ENCODE results near the gene RERE. TPM values are rescaled to one million over a fixed set of nuclear protein-coding genes. Genes with fewer than 3 reads are reported as not detected.

Gene RERE
- total and polyA plus RNA-seq, 4 donors, result 116 to 434 (median 161) TPM

GRCh38 chr1:8418301-8418700 is 399.1 kb downstream of the RERE start:
- Histone ChIP-seq H3K4me3 (ENCODE audit: low read depth, low read length) (no peak overlapping the region), H3K9me3 (ENCODE audit: control insufficient read depth, insufficient read depth, low read length) (no peaks in the 10 kb centered on the region), H3K27ac (ENCODE audit: low read depth, low read length) (no peak overlapping the region), H3K36me3 (ENCODE audit: control insufficient read depth, insufficient read depth, low read length) (peaks cover 13% of the 10 kb centered on the region), H3K4me1 (ENCODE audit: control insufficient read depth, insufficient read depth, low read length) (peaks cover 19% of the 10 kb centered on the region), H3K27me3 (ENCODE audit: control insufficient read depth, insufficient read depth, low read length) (no peaks in the 10 kb centered on the region)
- DNase-seq (ENCODE audit: low read depth in 4 of 6, low spot score in 6 of 6), result no peak
- 64% methylated on average over 4 of the region's 4 CpGs for WGBS (ENCODE audit: insufficient coverage)

- Histone ChIP-seq H3K27me3 (ENCODE audit: control insufficient read depth, insufficient read depth, low read length) (no peaks in the 10 kb centered on the region), H3K9me3 (ENCODE audit: control insufficient read depth, insufficient read depth, low read length) (no peaks in the 10 kb centered on the region), H3K4me3 (ENCODE audit: low read depth, low read length) (no peak overlapping the region), H3K27ac (ENCODE audit: low read depth, low read length) (no peak overlapping the region), H3K36me3 (ENCODE audit: control insufficient read depth, insufficient read depth, low read length) (peaks cover 13% of the 10 kb centered on the region), H3K4me1 (ENCODE audit: control insufficient read depth, insufficient read depth, low read length) (peaks cover 14% of the 10 kb centered on the region)
- DNase-seq (ENCODE audit: low read depth in 4 of 6, low spot score in 6 of 6), result no peak
- WGBS (ENCODE audit: insufficient coverage), result 75% methylated on average over 5 of the region's 5 CpGs
These were observed 399.8 kb downstream of the RERE start for GRCh38 chr1:8417625-8418024.

GRCh38 chr1:8416881-8417280 is 400.6 kb downstream of the RERE start:
- Histone ChIP-seq H3K4me3 (ENCODE audit: low read depth, low read length) (no peak overlapping the region), H3K36me3 (ENCODE audit: control insufficient read depth, insufficient read depth, low read length) (peaks cover 13% of the 10 kb centered on the region), H3K9me3 (ENCODE audit: control insufficient read depth, insufficient read depth, low read length) (no peaks in the 10 kb centered on the region), H3K27me3 (ENCODE audit: control insufficient read depth, insufficient read depth, low read length) (no peaks in the 10 kb centered on the region), H3K4me1 (ENCODE audit: control insufficient read depth, insufficient read depth, low read length) (peaks cover 14% of the 10 kb centered on the region), H3K27ac (ENCODE audit: low read depth, low read length) (no peak overlapping the region)
- 60% methylated on average over 1 of the region's 3 CpGs for WGBS (ENCODE audit: insufficient coverage)
- DNase-seq (ENCODE audit: low read depth in 4 of 6, low spot score in 6 of 6), result no peak

GRCh38 chr1:8415526-8416278 is 401.7 kb downstream of the RERE start:
- H3K27ac ChIP-seq (ENCODE audit: low read depth, low read length), result no peak overlapping the region

GRCh38 chr1:8412183-8412831 is 405.1 kb downstream of the RERE start:
- peak in 2 of 6 donors; percentile 28 to 72 for DNase-seq (ENCODE audit: low read depth in 4 of 6, low spot score in 6 of 6)
- H3K27ac ChIP-seq (ENCODE audit: low read depth, low read length), result no peak overlapping the region
- H3K36me3 ChIP-seq (ENCODE audit: control insufficient read depth, insufficient read depth, low read length), result peaks cover 10% of the 10 kb centered on the region
- no peak overlapping the region for H3K4me3 ChIP-seq (ENCODE audit: low read depth, low read length)
- peaks cover 30% of the 10 kb centered on the region for H3K4me1 ChIP-seq (ENCODE audit: control insufficient read depth, insufficient read depth, low read length)
- WGBS (ENCODE audit: insufficient coverage), result 50% methylated on average over 3 of the region's 8 CpGs
- H3K9me3 ChIP-seq (ENCODE audit: control insufficient read depth, insufficient read depth, low read length), result no peaks in the 10 kb centered on the region
- no peaks in the 10 kb centered on the region for H3K27me3 ChIP-seq (ENCODE audit: control insufficient read depth, insufficient read depth, low read length)

More at GRCh38 chr1:8415526-8416278, 401.7 kb downstream of the RERE start:
- peaks cover 13% of the 10 kb centered on the region for H3K36me3 ChIP-seq (ENCODE audit: control insufficient read depth, insufficient read depth, low read length)
- H3K4me3 ChIP-seq (ENCODE audit: low read depth, low read length), result no peak overlapping the region
- WGBS (ENCODE audit: insufficient coverage), result 54% methylated on average over 3 of the region's 7 CpGs
- no peak for DNase-seq (ENCODE audit: low read depth in 4 of 6, low spot score in 6 of 6)
- H3K9me3 ChIP-seq (ENCODE audit: control insufficient read depth, insufficient read depth, low read length), result no peaks in the 10 kb centered on the region
- peaks cover 17% of the 10 kb centered on the region for H3K4me1 ChIP-seq (ENCODE audit: control insufficient read depth, insufficient read depth, low read length)
- H3K27me3 ChIP-seq (ENCODE audit: control insufficient read depth, insufficient read depth, low read length), result no peaks in the 10 kb centered on the region

GRCh38 chr1:8411803-8412182 is 405.6 kb downstream of the RERE start:
- no peak overlapping the region for H3K27ac ChIP-seq (ENCODE audit: low read depth, low read length)
- 37% methylated on average over 5 of the region's 7 CpGs for WGBS (ENCODE audit: insufficient coverage)
- H3K36me3 ChIP-seq (ENCODE audit: control insufficient read depth, insufficient read depth, low read length), result peaks cover 10% of the 10 kb centered on the region

GRCh38 chr1:8410791-8411190 is 406.6 kb downstream of the RERE start:
- no peaks in the 10 kb centered on the region for H3K27me3 ChIP-seq (ENCODE audit: control insufficient read depth, insufficient read depth, low read length)
- H3K4me3 ChIP-seq (ENCODE audit: low read depth, low read length), result no peak overlapping the region
- H3K4me1 ChIP-seq (ENCODE audit: control insufficient read depth, insufficient read depth, low read length), result peaks cover 36% of the 10 kb centered on the region
- H3K36me3 ChIP-seq (ENCODE audit: control insufficient read depth, insufficient read depth, low read length), result peaks cover 10% of the 10 kb centered on the region
- H3K27ac ChIP-seq (ENCODE audit: low read depth, low read length), result no peak overlapping the region
- no peak for DNase-seq (ENCODE audit: low read depth in 4 of 6, low spot score in 6 of 6)
- no peaks in the 10 kb centered on the region for H3K9me3 ChIP-seq (ENCODE audit: control insufficient read depth, insufficient read depth, low read length)
- whole genome bisulfite sequencing (ENCODE audit: insufficient coverage), result 60% methylated on average over 2 of the region's 3 CpGs

More at GRCh38 chr1:8411803-8412182, 405.6 kb downstream of the RERE start:
- DNase-seq (ENCODE audit: low read depth in 4 of 6, low spot score in 6 of 6), result no peak
- Histone ChIP-seq H3K9me3 (ENCODE audit: control insufficient read depth, insufficient read depth, low read length) (no peaks in the 10 kb centered on the region), H3K4me1 (ENCODE audit: control insufficient read depth, insufficient read depth, low read length) (peaks cover 35% of the 10 kb centered on the region), H3K4me3 (ENCODE audit: low read depth, low read length) (no peak overlapping the region), H3K27me3 (ENCODE audit: control insufficient read depth, insufficient read depth, low read length) (no peaks in the 10 kb centered on the region)

GRCh38 chr1:8409606-8410005 is 407.8 kb downstream of the RERE start:
- peak overlapping the region; percentile 87 for H3K27ac ChIP-seq (ENCODE audit: low read depth, low read length)
- DNase-seq (ENCODE audit: low read depth in 4 of 6, low spot score in 6 of 6), result no peak
- no peak overlapping the region for H3K4me3 ChIP-seq (ENCODE audit: low read depth, low read length)
- no peaks in the 10 kb centered on the region for H3K9me3 ChIP-seq (ENCODE audit: control insufficient read depth, insufficient read depth, low read length)
- peaks cover 14% of the 10 kb centered on the region for H3K36me3 ChIP-seq (ENCODE audit: control insufficient read depth, insufficient read depth, low read length)
- WGBS (ENCODE audit: insufficient coverage), result 33% methylated on average over 1 of the region's 3 CpGs
- peaks cover 36% of the 10 kb centered on the region for H3K4me1 ChIP-seq (ENCODE audit: control insufficient read depth, insufficient read depth, low read length)
- no peaks in the 10 kb centered on the region for H3K27me3 ChIP-seq (ENCODE audit: control insufficient read depth, insufficient read depth, low read length)

GRCh38 chr1:8409106-8409505 is 408.3 kb downstream of the RERE start:
- WGBS (ENCODE audit: insufficient coverage), result 3% methylated on average over 5 of the region's 6 CpGs
- Histone ChIP-seq H3K27ac (ENCODE audit: low read depth, low read length) (peak overlapping the region; percentile 87), H3K27me3 (ENCODE audit: control insufficient read depth, insufficient read depth, low read length) (no peaks in the 10 kb centered on the region), H3K9me3 (ENCODE audit: control insufficient read depth, insufficient read depth, low read length) (no peaks in the 10 kb centered on the region), H3K36me3 (ENCODE audit: control insufficient read depth, insufficient read depth, low read length) (peaks cover 16% of the 10 kb centered on the region), H3K4me3 (ENCODE audit: low read depth, low read length) (no peak overlapping the region), H3K4me1 (ENCODE audit: control insufficient read depth, insufficient read depth, low read length) (peaks cover 36% of the 10 kb centered on the region)
- peak in 2 of 6 donors; percentile 79 to 85 for DNase-seq (ENCODE audit: low read depth in 4 of 6, low spot score in 6 of 6)
